NCI-H2107 treated with DMSO at 0.1 percent for 48 hours (cell line): ENCODE measurements around the gene NKD2.

Experiments used
- DNase-seq: peaks from one replicate; lab custom pipeline; 2025; ENCODE audit not compliant: unreplicated experiment; lab: John Stamatoyannopoulos, UW

The NKD2 gene

GRCh38 chr5:1029282-1029944 lies 20.8 kb downstream of the NKD2 start:
- no peak for DNase-seq

DNA sequence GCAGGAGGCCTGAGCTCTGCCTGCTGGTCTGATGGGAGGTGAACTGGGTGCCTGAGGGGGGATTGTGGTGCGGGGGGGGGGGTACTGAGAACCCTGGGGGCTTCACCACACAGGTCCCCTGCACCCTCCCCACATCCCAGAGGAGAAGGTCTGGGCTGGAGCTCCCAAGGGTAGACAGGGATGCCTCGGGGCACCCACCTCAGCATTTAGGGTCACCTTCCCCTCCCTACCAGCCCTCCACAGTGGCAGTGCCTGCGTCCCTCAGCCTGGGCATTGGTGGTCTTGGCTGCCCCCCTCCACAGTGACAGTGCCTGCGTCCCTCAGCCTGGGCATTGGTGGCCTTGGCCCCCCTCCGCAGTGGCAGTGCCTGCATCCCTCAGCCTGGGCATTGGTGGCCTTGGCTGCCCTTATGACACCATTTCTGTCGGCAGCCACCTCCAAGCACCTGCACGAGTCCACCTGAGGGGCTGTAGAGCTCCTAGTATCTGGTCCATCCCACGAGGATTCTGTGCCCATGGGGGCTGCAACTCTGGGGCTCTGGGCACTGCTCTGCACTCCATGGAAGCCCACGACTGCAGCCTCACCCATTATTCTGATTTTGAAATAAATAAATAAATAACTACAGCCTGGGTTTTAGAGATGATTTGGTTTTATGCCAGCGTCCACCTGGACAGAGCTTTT lies 21.5 kb downstream of the NKD2 start:
- no peak for DNase-seq

DNA sequence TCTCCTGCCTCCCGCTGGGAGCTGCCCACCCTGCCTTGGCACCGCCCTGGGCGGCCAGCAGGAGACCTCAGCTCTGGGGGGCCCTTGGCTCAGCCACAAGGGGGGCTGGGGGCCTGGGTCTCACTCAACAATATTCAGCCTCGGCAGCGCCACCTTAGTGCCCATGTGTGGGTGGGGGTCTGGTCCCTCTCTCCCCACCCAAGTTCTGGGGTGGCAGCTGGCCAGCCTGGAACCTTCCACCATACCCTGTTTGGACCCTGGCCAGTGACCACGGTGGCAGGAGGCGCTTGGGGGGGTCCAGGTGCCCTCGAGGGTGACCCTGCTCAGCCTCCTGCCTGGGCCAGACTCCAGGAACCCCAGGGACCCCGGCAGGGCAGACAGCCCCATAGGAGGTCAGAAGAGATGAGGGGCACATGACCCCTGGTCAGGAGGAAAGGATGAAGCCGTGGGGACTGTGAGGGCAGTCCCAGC lies 22.2 kb downstream of the NKD2 start:
- DNase-seq: no peak

DNA sequence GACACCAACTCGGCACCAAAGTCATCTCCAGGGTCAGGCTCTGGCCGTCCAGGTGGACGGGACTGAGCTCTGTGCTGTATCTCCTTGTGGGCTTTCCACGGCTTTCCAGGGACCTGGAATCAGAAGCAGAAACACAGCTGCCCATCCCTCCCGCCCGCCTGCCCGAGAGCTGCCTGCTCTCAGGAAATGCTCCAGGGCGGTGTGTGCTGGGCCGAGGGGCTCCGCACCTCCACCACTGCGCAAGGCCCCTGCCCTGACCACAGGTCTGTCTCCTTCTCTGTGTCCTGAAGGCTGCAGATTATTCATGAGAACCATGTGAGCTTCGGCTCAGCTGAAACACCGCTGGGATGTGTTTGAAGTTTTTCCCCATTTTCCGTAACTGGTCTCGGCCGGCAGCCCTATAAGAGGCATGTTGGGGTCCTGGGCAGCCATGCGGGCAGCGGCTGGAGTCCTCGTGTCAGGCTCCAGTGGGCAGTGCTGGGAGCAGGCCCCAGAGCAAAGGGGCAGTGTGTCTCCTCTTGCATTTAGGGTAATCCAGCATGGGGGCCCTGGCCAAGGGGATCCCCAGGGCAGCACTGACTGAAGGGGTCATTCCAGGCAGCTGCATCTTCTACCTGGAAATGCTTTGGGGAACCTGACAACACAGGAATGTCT lies 22.8 kb downstream of the NKD2 start:
- DNase-seq: no peak

DNA sequence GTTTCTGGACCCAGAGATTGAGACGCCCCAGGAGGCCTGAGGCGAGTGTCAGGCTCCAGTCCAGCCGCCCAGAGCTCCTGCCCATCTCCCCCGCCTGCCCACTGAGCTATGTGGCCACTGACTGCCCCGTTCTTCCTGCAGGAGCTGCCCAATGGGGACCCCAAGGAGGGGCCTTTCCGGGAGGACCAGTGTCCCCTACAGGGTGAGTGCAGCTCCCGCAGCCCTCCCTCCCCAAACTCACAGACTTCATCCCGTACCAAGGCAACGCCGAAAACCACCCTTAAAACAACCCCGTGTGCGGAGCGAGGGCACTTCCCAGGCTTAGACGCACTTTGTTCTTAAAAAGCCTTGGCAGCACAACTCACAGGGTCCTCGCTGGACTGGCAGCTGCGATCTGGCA lies 23.4 kb downstream of the NKD2 start:
- no peak for DNase-seq

DNA sequence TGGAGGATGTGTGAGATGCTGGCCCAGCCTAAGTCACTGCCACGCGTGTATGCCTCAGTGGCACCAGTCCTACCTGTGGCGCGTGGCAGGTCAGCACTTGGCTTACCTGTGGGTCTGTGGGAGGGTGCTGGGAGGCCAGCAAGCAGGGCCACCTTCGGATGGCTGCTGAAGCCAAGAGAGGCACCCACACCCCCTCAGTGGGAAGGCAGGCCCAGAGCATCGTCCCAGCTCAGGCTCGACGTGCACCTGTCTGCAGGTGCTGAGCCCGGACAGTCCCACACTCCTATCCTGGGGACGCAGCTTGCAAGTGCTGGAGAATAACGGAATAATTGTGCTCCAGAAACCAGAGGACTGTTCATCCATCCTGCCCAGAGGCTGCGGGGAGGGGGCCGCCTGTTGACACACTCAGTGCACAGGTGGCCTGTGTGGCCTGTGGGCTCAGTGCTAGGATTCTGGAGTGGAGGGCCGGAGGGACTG lies 24.0 kb downstream of the NKD2 start:
- no peak for DNase-seq

DNA sequence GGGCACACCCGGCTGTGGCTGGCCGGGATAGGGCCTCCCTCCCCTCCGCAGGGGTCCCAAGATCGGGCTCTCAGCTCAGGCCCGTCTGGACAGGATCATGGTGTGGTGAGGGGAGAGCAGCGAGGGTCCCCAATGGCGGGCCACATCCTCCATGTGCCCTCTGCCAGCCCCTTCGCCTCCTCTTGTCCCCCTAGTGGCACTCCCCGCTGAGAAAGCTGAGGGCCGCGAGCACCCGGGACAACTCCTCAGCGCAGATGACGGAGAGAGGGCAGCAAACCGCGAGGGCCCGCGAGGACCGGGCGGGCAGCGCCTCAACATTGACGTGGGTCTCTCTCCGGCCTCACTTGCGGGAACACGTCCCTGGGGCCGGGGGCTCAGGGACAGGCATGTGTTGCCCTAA lies 24.6 kb downstream of the NKD2 start:
- no peak for DNase-seq

GRCh38 chr5:1033606-1034420 lies 25.2 kb downstream of the NKD2 start:
- DNase-seq: no peak

DNA sequence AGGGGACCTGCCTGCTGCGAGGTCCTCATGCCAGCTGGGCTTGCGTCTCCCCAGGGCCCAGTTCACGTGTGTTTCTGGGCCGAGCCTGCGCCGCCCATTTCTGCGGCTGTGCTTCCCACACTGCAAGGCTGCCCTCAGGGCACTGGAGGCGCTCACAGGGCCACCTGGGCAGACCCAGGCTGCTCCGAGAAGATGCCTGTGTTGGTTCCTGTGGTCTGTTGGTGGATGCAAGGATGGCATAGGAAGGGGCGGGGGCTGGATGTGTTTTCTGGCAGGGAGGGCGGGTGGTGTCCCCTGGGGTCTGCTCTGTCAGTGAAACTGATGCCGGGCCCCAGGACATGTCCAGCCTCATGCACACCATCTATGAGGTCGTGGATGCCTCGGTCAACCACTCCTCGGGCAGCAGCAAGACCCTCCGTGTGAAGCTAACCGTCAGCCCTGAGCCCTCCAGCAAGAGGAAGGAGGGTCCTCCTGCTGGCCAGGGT lies 25.9 kb downstream of the NKD2 start:
- DNase-seq: no peak

DNA sequence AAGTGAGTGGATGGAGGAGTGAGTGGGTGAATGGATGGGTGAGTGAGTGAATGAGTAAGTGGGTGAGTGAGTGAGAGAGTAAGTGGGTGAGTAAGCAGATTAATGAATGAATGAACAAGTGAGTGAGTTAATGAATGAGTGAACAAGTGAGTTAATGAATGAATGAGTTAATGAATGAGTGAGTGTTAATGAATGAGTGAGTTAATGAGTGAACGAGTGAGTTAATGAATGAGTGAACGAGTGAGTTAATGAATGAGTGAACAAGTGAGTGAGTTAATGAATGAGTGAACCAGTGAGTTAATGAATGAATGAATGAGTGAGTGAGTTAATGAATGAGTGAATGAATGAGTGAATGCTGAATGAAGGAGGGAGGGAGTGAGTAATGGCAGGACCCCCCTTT lies 26.4 kb downstream of the NKD2 start:
- DNase-seq: no peak

GRCh38 chr5:1035421-1036405 lies 27.1 kb downstream of the NKD2 start:
- DNase-seq: no peak

DNA sequence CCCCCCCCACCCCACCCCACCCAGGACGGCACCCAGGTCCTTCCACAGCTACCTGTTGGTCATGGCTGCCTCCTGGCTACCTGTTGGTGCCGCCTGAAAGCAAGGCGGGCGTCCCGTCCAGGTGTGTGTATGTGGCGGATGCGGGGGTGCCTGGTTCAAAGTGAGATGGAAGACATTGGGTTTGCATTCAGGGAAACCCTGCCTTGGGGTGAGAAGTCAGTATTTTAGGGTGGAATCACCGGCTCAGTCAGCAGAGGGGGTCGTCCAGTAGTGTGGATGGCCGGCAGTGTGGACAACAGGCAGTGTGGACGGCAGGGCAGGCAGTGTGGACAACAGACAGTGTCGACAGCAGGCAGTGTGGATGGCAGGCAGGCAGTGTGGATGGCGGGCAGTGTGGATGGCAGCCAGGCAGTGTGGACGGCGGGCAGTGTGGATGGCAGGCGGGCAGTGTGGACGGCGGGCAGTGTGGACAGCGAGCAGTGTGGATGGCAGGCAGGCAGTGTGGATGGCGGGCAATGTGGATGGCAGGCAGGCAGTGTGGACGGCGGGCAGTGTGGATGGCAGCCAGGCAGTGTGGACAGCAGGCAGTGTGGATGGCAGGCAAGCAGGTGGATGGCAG lies 28.0 kb downstream of the NKD2 start:
- no peak for DNase-seq

DNA sequence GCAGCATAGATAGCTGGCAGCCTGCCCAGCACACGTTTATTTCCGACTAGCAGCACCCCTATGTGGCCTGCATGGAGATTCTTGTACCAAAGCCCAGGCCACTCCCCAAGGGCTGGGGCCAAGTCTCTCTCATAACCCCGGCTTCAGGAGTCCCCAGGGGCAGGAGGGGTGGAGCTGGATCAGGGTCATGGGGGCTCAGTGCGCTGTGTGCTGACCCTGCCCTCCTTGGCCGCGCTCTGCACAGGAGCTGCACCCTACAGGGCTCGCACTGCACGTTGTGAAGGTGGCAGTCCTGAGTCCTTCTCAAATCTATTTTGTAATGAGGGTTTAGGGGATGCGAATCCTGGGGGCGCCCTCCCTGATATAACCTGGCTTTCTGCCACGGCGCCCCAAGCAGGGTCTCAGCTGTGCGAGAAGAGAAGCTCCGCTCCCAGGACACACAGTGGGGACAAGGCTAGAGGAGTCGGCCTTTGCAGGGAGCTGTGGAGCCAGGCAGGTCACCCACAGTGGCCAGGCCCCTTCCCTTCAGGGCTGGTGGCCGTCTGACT lies 28.6 kb downstream of the NKD2 start:
- DNase-seq: no peak

DNA sequence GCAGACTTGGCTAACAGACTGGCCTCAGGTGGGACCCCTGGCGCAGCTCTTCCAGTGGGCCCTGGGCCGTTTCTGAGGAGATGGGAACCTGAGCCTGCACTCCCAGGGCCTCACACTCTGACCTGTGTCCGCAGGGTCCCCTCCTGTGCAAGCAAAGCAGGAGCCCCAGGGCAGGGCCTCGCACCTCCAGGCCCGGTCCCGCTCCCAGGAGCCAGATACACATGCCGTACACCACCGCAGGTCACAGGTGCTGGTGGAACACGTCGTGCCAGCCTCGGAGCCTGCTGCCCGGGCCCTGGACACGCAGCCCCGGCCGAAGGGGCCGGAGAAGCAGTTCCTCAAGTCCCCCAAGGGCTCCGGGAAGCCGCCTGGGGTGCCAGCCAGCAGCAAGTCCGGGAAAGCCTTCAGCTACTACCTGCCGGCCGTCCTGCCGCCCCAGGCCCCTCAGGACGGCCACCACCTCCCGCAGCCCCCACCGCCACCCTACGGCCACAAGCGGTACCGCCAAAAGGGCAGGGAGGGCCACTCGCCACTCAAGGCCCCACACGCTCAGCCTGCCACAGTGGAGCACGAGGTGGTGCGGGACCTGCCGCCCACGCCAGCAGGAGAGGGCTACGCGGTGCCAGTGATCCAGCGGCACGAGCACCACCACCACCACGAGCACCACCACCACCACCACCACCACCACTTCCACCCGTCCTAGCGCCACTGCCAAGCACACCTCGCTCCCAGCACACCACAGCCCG lies 29.2 kb downstream of the NKD2 start:
- DNase-seq: no peak

DNA sequence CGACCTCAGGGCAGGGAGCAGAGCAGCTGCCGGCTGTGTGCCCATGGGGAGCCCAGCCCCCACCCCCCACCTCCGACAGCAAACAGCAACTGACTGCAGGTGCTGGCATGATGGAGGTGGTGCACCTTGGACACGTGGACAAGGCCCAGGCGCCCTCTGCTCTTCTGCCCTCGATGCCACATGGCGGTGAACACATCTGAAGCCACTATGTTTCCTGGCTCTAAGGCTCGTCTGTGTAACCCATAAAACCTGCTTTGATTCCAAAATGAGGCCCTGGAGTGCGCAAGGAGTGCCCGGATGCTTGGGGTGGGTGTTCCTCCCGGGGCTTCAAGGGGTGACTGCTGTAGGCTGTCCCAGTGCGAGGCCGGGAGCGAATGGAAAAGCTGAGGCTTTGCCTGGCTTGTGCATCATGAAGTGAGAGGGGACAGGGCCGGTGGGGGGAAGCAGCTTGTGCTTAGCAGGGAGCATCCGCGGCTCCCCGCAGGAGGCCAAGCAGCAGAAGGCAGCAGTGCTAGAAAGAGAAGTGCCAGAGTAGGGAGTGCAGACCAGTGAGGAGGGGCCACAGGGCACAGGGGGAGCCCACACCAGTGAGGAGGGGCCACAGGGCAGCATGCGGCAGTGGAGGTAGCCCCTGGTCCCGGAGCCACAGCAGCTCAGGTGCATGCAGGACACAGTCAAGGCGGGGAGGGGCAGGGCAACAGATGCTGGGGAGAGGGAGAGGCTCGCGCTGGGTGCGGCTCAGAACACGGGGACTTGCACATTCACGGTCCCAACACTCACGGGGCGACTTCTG lies 30.0 kb downstream of the NKD2 start:
- DNase-seq: no peak

DNA sequence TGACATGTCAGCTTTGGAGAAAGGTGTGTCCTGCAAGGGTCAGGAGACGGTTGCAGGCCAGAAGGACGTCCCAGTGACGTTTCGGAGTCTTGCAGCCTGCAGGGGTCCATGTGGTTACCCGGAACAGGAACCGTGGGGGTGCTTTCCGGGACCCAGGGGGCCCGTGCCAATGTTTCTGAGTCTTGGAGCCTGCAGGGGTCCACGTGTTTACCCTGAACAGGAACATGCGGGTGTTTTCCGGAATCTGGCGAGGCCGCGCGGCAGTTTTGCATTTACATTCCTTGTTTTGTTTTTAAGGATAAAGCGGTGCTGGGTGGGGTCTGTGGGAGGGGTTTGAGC lies 30.6 kb downstream of the NKD2 start:
- no peak for DNase-seq

DNA sequence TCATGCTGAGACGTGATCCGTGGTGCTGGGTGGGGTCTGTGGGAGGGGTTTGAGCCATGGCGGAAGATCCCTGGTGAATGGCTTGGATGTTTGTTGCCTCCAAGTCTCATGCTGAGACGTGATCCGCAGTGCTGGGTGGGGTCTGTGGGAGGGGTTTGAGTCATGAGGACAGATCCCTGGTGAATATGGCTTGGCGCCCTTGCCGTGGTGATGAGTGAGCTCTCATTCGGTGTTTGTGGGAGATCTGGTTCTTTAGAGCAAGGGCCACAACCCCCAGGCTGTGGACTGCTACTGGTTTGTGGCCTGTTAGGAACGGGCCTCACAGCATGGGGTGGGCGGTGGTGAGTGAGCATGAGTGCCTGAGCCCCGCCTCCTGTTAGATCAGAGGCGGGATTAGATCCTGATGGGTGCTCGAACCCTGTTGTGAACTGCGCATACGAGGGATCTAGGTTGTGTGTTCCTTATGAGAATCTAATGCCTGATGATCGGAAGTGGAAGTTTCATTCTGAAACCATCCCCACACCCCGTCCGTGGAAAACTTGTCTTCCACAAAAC lies 31.2 kb downstream of the NKD2 start:
- DNase-seq: no peak

GRCh38 chr5:1040571-1040970 lies 32.0 kb downstream of the NKD2 start:
- DNase-seq: no peak
